ENCODE data around the gene ZNF736. TPM values are rescaled to one million over a fixed set of nuclear protein-coding genes. Genes with fewer than 3 reads are reported as not detected.

The ZNF736 gene
- total RNA-seq, 1 donor from 2014 or later = 11.3 TPM

GRCh38 chr7:64300641-64301405, 12.9 kb upstream of the ZNF736 start:
- no peaks in the 10 kb centered on the region for H3K27me3 ChIP-seq
- no peaks in the 10 kb centered on the region for H3K4me1 ChIP-seq
- no peaks in the 10 kb centered on the region for H3K9me3 ChIP-seq
- H3K4me3 ChIP-seq = no peak overlapping the region
- H3K36me3 ChIP-seq = no peaks in the 10 kb centered on the region
- no peak overlapping the region for H3K27ac ChIP-seq
- intact Hi-C loops (cut with DNase I) = no loop called here
- peak in 1 of 2 donors; percentile 79 for DNase-seq (ENCODE audit: extremely low spot score in 2 of 2)
- no peak for TF ChIP-seq CTCF (IDR thresholded peaks at IDR 0.05)
- no peak for TF ChIP-seq POLR2AphosphoS5 (IDR thresholded peaks at IDR 0.05; ENCODE audit: insufficient read depth in 1 of 2, low read depth in 1 of 2)
- no peak for TF ChIP-seq POLR2A (IDR thresholded peaks at IDR 0.05)

- Histone ChIP-seq H3K4me3 (peak overlapping the region; percentile 54 to 58), H3K4me1 (peaks cover 15% of the 10 kb centered on the region), H3K27ac (peak overlapping the region; percentile 92), H3K36me3 (no peaks in the 10 kb centered on the region), H3K27me3 (no peaks in the 10 kb centered on the region), H3K9me3 (no peaks in the 10 kb centered on the region)
- intact Hi-C loops (cut with DNase I) = no loop called here
- peak; percentile 97 for DNase-seq (ENCODE audit: extremely low spot score in 2 of 2)
- TF ChIP-seq POLR2A (IDR thresholded peaks at IDR 0.05) = peak in 1 of 2 donors; percentile 23
- TF ChIP-seq POLR2AphosphoS5 (IDR thresholded peaks at IDR 0.05; ENCODE audit: insufficient read depth in 1 of 2, low read depth in 1 of 2) = peak; percentile 88 to 91
- TF ChIP-seq CTCF (IDR thresholded peaks at IDR 0.05) = peak in 1 of 3 experiments; percentile 29
Observed at GRCh38 chr7:64307254-64308015, 6.3 kb upstream of the ZNF736 start.

- Histone ChIP-seq H3K36me3 (no peaks in the 10 kb centered on the region), H3K4me3 (peak overlapping the region; percentile 54 to 58), H3K9me3 (no peaks in the 10 kb centered on the region), H3K27me3 (no peaks in the 10 kb centered on the region), H3K27ac (peak overlapping the region; percentile 92), H3K4me1 (peaks cover 15% of the 10 kb centered on the region)
- TF ChIP-seq POLR2A (IDR thresholded peaks at IDR 0.05) (no peak), CTCF (IDR thresholded peaks at IDR 0.05) (no peak), POLR2AphosphoS5 (IDR thresholded peaks at IDR 0.05; ENCODE audit: insufficient read depth in 1 of 2, low read depth in 1 of 2) (no peak)
- intact Hi-C loops (cut with DNase I) = no loop called here
- DNase-seq (ENCODE audit: extremely low spot score in 2 of 2) = peak in 1 of 2 donors; percentile 78
Observed at GRCh38 chr7:64308016-64308270, 5.8 kb upstream of the ZNF736 start.

GRCh38 chr7:64310426-64310825, 3.3 kb upstream of the ZNF736 start:
- H3K27ac ChIP-seq = no peak overlapping the region
- intact Hi-C loops (cut with DNase I) = no loop called here
- no peaks in the 10 kb centered on the region for H3K36me3 ChIP-seq
- H3K4me3 ChIP-seq = no peak overlapping the region
- H3K9me3 ChIP-seq = no peaks in the 10 kb centered on the region
- TF ChIP-seq POLR2AphosphoS5 (IDR thresholded peaks at IDR 0.05; ENCODE audit: insufficient read depth in 1 of 2, low read depth in 1 of 2) (no peak), POLR2A (IDR thresholded peaks at IDR 0.05) (no peak), CTCF (IDR thresholded peaks at IDR 0.05) (no peak)
- H3K4me1 ChIP-seq = peaks cover 34% of the 10 kb centered on the region
- H3K27me3 ChIP-seq = no peaks in the 10 kb centered on the region
- peak in 1 of 2 donors; percentile 72 for DNase-seq (ENCODE audit: extremely low spot score in 2 of 2)

GRCh38 chr7:64312826-64313225, 935 bp upstream of the ZNF736 start:
- no peak for DNase-seq (ENCODE audit: extremely low spot score in 2 of 2)
- no peaks in the 10 kb centered on the region for H3K27me3 ChIP-seq
- no peak overlapping the region for H3K27ac ChIP-seq
- no peaks in the 10 kb centered on the region for H3K9me3 ChIP-seq
- no peak for TF ChIP-seq CTCF (IDR thresholded peaks at IDR 0.05)
- H3K4me1 ChIP-seq = peaks cover 34% of the 10 kb centered on the region
- no peaks in the 10 kb centered on the region for H3K36me3 ChIP-seq
- no peak overlapping the region for H3K4me3 ChIP-seq
- intact Hi-C loops (cut with DNase I) = no loop called here

All from vagina (tissue), 2 donors.